ENCODE results near the gene RFX1. TPM values are rescaled to one million over a fixed set of nuclear protein-coding genes. Genes with fewer than 3 reads are reported as not detected.
A peak's percentile ranks its signal among the peaks of the same experiment; 100 is the strongest.
"Not testable (repeated sequence)": the region's sequence is repeated elsewhere in the genome, so short reads cannot be mapped to it uniquely, and the experiment has no call there.

The RFX1 gene
- total RNA-seq, 1 donor from 2014 or later: 4.7 TPM

DNA sequence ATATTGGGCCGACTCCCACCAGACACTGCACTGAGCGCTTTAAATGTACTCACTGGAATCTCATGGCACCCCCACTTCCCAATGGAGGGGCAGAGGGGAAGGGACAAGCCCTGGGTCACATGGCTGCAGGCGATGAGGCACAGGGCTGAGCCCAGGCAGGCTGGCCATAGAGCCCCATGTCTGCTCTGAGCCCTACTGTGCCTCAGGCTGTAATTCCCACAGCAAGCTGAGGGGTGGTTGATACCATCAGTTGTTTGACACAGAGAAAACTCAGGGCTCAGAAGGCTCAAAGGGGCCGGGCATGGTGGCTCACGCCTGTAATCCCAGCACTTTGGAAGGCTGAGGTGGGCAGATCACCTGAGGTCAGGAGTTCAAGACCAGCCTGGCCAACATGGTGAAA is 25.1 kb downstream of the RFX1 start:
- peak overlapping the region in 1 of 3 donors; percentile 25 for H3K9ac ChIP-seq (ENCODE audit: low read depth in 1 of 3, low read length in 3 of 3)
- no peak overlapping the region for H3K27ac ChIP-seq (ENCODE audit: low read depth, low read length)

GRCh38 chr19:13980340-13980739 is 25.8 kb downstream of the RFX1 start:
- no peak overlapping the region for H3K4me3 ChIP-seq (ENCODE audit: low read length in 3 of 3)
- H3K9me3 ChIP-seq (ENCODE audit: control insufficient read depth in 3 of 3, low read length in 3 of 3): no peaks in the 10 kb centered on the region
- H3K27me3 ChIP-seq (ENCODE audit: control insufficient read depth in 3 of 3, insufficient read depth in 3 of 3, low read length in 3 of 3): no peaks in the 10 kb centered on the region
- H3K36me3 ChIP-seq (ENCODE audit: control insufficient read depth in 3 of 3, insufficient read depth in 3 of 3, low read length in 3 of 3): peaks cover 0 to 10% (median 6%) of the 10 kb centered on the region in 3 donors
- H3K9ac ChIP-seq (ENCODE audit: low read depth in 1 of 3, low read length in 3 of 3): no peak overlapping the region
- no peak overlapping the region for H3K27ac ChIP-seq (ENCODE audit: low read depth, low read length)
- peaks cover 24 to 43% (median 41%) of the 10 kb centered on the region in 3 donors for H3K4me1 ChIP-seq (ENCODE audit: control insufficient read depth in 3 of 3, insufficient read depth in 3 of 3, low read length in 3 of 3)

More for the DNA sequence above, 25.1 kb downstream of the RFX1 start:
- H3K4me3 ChIP-seq (ENCODE audit: low read length in 3 of 3): no peak overlapping the region
- peaks cover 24 to 43% (median 41%) of the 10 kb centered on the region in 3 donors for H3K4me1 ChIP-seq (ENCODE audit: control insufficient read depth in 3 of 3, insufficient read depth in 3 of 3, low read length in 3 of 3)
- H3K9me3 ChIP-seq (ENCODE audit: control insufficient read depth in 3 of 3, low read length in 3 of 3): no peaks in the 10 kb centered on the region
- peaks cover 0 to 6% (median 6%) of the 10 kb centered on the region in 3 donors for H3K36me3 ChIP-seq (ENCODE audit: control insufficient read depth in 3 of 3, insufficient read depth in 3 of 3, low read length in 3 of 3)
- H3K27me3 ChIP-seq (ENCODE audit: control insufficient read depth in 3 of 3, insufficient read depth in 3 of 3, low read length in 3 of 3): no peaks in the 10 kb centered on the region

DNA sequence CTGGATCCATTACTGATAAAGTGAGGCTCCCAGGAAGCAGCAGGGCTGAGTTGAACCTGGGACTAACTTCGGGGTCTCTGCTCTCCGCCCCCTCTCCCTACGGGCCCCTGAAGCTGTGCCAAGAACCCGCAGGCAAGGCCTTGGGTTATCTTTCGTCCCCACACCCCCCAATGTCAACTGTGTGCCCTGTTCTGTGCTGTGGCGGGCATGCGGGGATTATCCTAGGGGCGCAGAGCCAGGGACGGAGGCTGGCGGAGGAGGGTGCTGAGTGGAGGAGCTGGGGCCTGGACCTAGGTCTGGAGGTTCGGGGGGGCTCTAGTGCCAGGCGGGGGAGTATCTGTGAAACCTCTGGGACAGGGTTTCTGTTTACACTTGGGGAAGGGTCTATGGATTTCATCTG is 26.4 kb downstream of the RFX1 start:
- Histone ChIP-seq H3K9me3 (ENCODE audit: control insufficient read depth in 3 of 3, low read length in 3 of 3) (no peaks in the 10 kb centered on the region), H3K27me3 (ENCODE audit: control insufficient read depth in 3 of 3, insufficient read depth in 3 of 3, low read length in 3 of 3) (no peaks in the 10 kb centered on the region), H3K4me3 (ENCODE audit: low read length in 3 of 3) (no peak overlapping the region), H3K9ac (ENCODE audit: low read depth in 1 of 3, low read length in 3 of 3) (no peak overlapping the region), H3K4me1 (ENCODE audit: control insufficient read depth in 3 of 3, insufficient read depth in 3 of 3, low read length in 3 of 3) (peaks cover 28 to 44% (median 42%) of the 10 kb centered on the region in 3 donors), H3K36me3 (ENCODE audit: control insufficient read depth in 3 of 3, insufficient read depth in 3 of 3, low read length in 3 of 3) (peaks cover 0 to 10% (median 6%) of the 10 kb centered on the region in 3 donors), H3K27ac (ENCODE audit: low read depth, low read length) (no peak overlapping the region)

- no peaks in the 10 kb centered on the region for H3K27me3 ChIP-seq (ENCODE audit: control insufficient read depth in 3 of 3, insufficient read depth in 3 of 3, low read length in 3 of 3)
- H3K36me3 ChIP-seq (ENCODE audit: control insufficient read depth in 3 of 3, insufficient read depth in 3 of 3, low read length in 3 of 3): peaks cover 0 to 12% (median 6%) of the 10 kb centered on the region in 3 donors
- no peaks in the 10 kb centered on the region for H3K9me3 ChIP-seq (ENCODE audit: control insufficient read depth in 3 of 3, low read length in 3 of 3)
- H3K4me1 ChIP-seq (ENCODE audit: control insufficient read depth in 3 of 3, insufficient read depth in 3 of 3, low read length in 3 of 3): peaks cover 28 to 48% (median 42%) of the 10 kb centered on the region in 3 donors
- H3K4me3 ChIP-seq (ENCODE audit: low read length in 3 of 3): peak overlapping the region; percentile 14 to 35 (median 14)
- H3K9ac ChIP-seq (ENCODE audit: low read depth in 1 of 3, low read length in 3 of 3): peak overlapping the region in 2 of 3 donors; percentile 57 to 68
- H3K27ac ChIP-seq (ENCODE audit: low read depth, low read length): no peak overlapping the region
These were observed 26.9 kb downstream of the RFX1 start for GRCh38 chr19:13979244-13979615.

- Histone ChIP-seq H3K9me3 (ENCODE audit: control insufficient read depth in 3 of 3, low read length in 3 of 3) (no peaks in the 10 kb centered on the region), H3K4me3 (ENCODE audit: low read length in 3 of 3) (peak overlapping the region; percentile 14 to 35 (median 14)), H3K4me1 (ENCODE audit: control insufficient read depth in 3 of 3, insufficient read depth in 3 of 3, low read length in 3 of 3) (peaks cover 28 to 50% (median 42%) of the 10 kb centered on the region in 3 donors), H3K36me3 (ENCODE audit: control insufficient read depth in 3 of 3, insufficient read depth in 3 of 3, low read length in 3 of 3) (peaks cover 0 to 12% (median 8%) of the 10 kb centered on the region in 3 donors), H3K9ac (ENCODE audit: low read depth in 1 of 3, low read length in 3 of 3) (peak overlapping the region in 2 of 3 donors; percentile 57 to 68), H3K27ac (ENCODE audit: low read depth, low read length) (peak overlapping the region; percentile 47), H3K27me3 (ENCODE audit: control insufficient read depth in 3 of 3, insufficient read depth in 3 of 3, low read length in 3 of 3) (no peaks in the 10 kb centered on the region)
These were observed 27.5 kb downstream of the RFX1 start for GRCh38 chr19:13978351-13979243.

GRCh38 chr19:13977803-13978202 is 28.3 kb downstream of the RFX1 start:
- peak overlapping the region in 1 of 3 donors; percentile 54 for H3K9ac ChIP-seq (ENCODE audit: low read depth in 1 of 3, low read length in 3 of 3)
- peaks cover 0 to 11% (median 8%) of the 10 kb centered on the region in 3 donors for H3K36me3 ChIP-seq (ENCODE audit: control insufficient read depth in 3 of 3, insufficient read depth in 3 of 3, low read length in 3 of 3)
- no peak overlapping the region for H3K4me3 ChIP-seq (ENCODE audit: low read length in 3 of 3)
- H3K27ac ChIP-seq (ENCODE audit: low read depth, low read length): peak overlapping the region; percentile 47
- H3K4me1 ChIP-seq (ENCODE audit: control insufficient read depth in 3 of 3, insufficient read depth in 3 of 3, low read length in 3 of 3): peaks cover 28 to 50% (median 42%) of the 10 kb centered on the region in 3 donors
- no peaks in the 10 kb centered on the region for H3K9me3 ChIP-seq (ENCODE audit: control insufficient read depth in 3 of 3, low read length in 3 of 3)
- H3K27me3 ChIP-seq (ENCODE audit: control insufficient read depth in 3 of 3, insufficient read depth in 3 of 3, low read length in 3 of 3): no peaks in the 10 kb centered on the region

DNA sequence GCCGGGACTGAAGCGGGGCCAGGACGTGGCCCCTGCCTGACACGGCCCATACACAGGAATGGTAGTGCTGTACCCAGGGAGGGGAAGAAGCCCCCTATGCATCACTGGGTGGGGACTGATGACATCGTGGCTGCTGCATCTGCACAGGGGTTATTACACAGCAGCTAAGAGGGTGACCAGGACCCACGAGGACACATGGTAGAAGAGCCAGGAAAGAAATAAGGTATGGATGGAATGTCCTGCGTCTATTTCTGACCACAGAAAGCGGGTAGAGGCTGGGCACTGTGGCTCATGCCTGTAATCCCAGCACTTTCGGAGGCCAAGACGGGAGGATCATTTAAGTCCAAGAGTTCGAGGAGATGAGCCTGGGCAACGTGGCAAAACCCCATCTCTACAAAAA is 29.7 kb downstream of the RFX1 start:
- H3K4me1 ChIP-seq (ENCODE audit: control insufficient read depth in 3 of 3, insufficient read depth in 3 of 3, low read length in 3 of 3): peaks cover 28 to 50% (median 35%) of the 10 kb centered on the region in 3 donors
- no peaks in the 10 kb centered on the region for H3K9me3 ChIP-seq (ENCODE audit: control insufficient read depth in 3 of 3, low read length in 3 of 3)
- peaks cover 4 to 11% (median 6%) of the 10 kb centered on the region in 3 donors for H3K36me3 ChIP-seq (ENCODE audit: control insufficient read depth in 3 of 3, insufficient read depth in 3 of 3, low read length in 3 of 3)
- no peaks in the 10 kb centered on the region for H3K27me3 ChIP-seq (ENCODE audit: control insufficient read depth in 3 of 3, insufficient read depth in 3 of 3, low read length in 3 of 3)
- H3K27ac ChIP-seq (ENCODE audit: low read depth, low read length): peak overlapping the region; percentile 56
- peak overlapping the region in 2 of 3 donors; percentile 7 to 74 for H3K9ac ChIP-seq (ENCODE audit: low read depth in 1 of 3, low read length in 3 of 3)
- peak overlapping the region in 1 of 3 donors; percentile 17 for H3K4me3 ChIP-seq (ENCODE audit: low read length in 3 of 3)

DNA sequence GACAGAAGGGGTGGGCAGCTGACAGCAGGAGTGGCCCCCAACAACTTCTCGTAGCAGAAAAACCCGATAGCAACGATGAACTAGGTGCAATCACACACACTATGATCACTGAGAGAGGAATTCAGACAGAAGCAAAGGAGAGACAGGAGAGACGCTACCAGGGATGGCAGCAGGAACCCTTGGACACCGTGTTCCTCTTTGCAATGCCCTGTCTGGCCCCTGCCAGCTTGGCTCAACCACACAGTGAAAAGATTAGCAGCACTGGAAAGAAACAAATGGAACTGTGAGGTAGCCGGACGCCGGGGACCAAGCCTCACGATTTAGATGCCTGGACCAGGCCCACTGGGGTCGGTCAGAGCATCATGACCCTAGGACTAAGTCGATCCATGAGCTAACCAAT is 30.2 kb downstream of the RFX1 start:
- Histone ChIP-seq H3K36me3 (ENCODE audit: control insufficient read depth in 3 of 3, insufficient read depth in 3 of 3, low read length in 3 of 3) (peaks cover 6 to 15% (median 7%) of the 10 kb centered on the region in 3 donors), H3K4me3 (ENCODE audit: low read length in 3 of 3) (peak overlapping the region in 2 of 3 donors; percentile 35 to 38), H3K4me1 (ENCODE audit: control insufficient read depth in 3 of 3, insufficient read depth in 3 of 3, low read length in 3 of 3) (peaks cover 26 to 49% (median 33%) of the 10 kb centered on the region in 3 donors), H3K27me3 (ENCODE audit: control insufficient read depth in 3 of 3, insufficient read depth in 3 of 3, low read length in 3 of 3) (no peaks in the 10 kb centered on the region), H3K9ac (ENCODE audit: low read depth in 1 of 3, low read length in 3 of 3) (peak overlapping the region in 2 of 3 donors; percentile 7 to 74), H3K9me3 (ENCODE audit: control insufficient read depth in 3 of 3, low read length in 3 of 3) (no peaks in the 10 kb centered on the region), H3K27ac (ENCODE audit: low read depth, low read length) (peak overlapping the region; percentile 56)

DNA sequence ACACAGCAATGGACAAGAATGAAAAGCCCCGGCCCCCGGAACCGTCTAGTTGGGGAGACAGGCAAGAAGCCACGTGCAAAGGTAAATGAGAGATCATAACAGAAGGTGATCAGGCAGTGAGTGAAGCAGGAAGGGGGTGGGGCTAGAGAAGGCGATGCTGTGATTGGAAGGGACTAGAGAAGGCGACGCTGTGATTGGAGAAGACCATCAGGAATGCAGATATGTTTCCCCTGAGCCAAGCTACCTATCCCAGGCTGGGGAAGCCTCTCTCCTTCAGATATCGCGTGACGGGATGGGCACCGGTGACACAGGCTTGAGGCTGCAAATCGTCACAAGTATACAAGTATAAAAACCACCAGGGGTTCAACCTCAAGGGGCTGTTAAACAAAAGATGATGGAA is 32.0 kb downstream of the RFX1 start:
- no peak overlapping the region for H3K9ac ChIP-seq (ENCODE audit: low read depth in 1 of 3, low read length in 3 of 3)
- no peaks in the 10 kb centered on the region for H3K27me3 ChIP-seq (ENCODE audit: control insufficient read depth in 3 of 3, insufficient read depth in 3 of 3, low read length in 3 of 3)
- H3K4me1 ChIP-seq (ENCODE audit: control insufficient read depth in 3 of 3, insufficient read depth in 3 of 3, low read length in 3 of 3): peaks cover 19 to 32% (median 20%) of the 10 kb centered on the region in 3 donors
- peaks cover 13 to 24% (median 17%) of the 10 kb centered on the region in 3 donors for H3K36me3 ChIP-seq (ENCODE audit: control insufficient read depth in 3 of 3, insufficient read depth in 3 of 3, low read length in 3 of 3)
- no peak overlapping the region for H3K27ac ChIP-seq (ENCODE audit: low read depth, low read length)
- no peaks in the 10 kb centered on the region for H3K9me3 ChIP-seq (ENCODE audit: control insufficient read depth in 3 of 3, low read length in 3 of 3)
- no peak overlapping the region for H3K4me3 ChIP-seq (ENCODE audit: low read length in 3 of 3)

GRCh38 chr19:13973479-13973878 is 32.6 kb downstream of the RFX1 start:
- H3K4me1 ChIP-seq (ENCODE audit: control insufficient read depth in 3 of 3, insufficient read depth in 3 of 3, low read length in 3 of 3): peaks cover 18 to 31% (median 19%) of the 10 kb centered on the region in 3 donors
- H3K36me3 ChIP-seq (ENCODE audit: control insufficient read depth in 3 of 3, insufficient read depth in 3 of 3, low read length in 3 of 3): peaks cover 19 to 29% (median 22%) of the 10 kb centered on the region in 3 donors
- H3K27me3 ChIP-seq (ENCODE audit: control insufficient read depth in 3 of 3, insufficient read depth in 3 of 3, low read length in 3 of 3); H3K27ac ChIP-seq (ENCODE audit: low read depth, low read length); H3K9me3 ChIP-seq (ENCODE audit: control insufficient read depth in 3 of 3, low read length in 3 of 3); H3K4me3 ChIP-seq (ENCODE audit: low read length in 3 of 3): not testable (repeated sequence)
- peak overlapping the region in 1 of 3 donors; percentile 25 for H3K9ac ChIP-seq (ENCODE audit: low read depth in 1 of 3, low read length in 3 of 3)

Measured in skeletal muscle tissue (tissue), 4 donors.